H1 (cell line): ENCODE measurements around the gene SPECC1. TPM values are rescaled to one million over a fixed set of nuclear protein-coding genes. Genes with fewer than 3 reads are reported as not detected.

Source experiments
- JUN ChIP-seq: IDR thresholded peaks from 2 replicates; pipeline ENCODE4 v1.6.1; 2011; ENCODE audit warnings: low read depth, mild to moderate bottlenecking, improper control_type of control experiment, low read length
- RAD21 ChIP-seq, 2 experiments: IDR thresholded peaks in 1 of 2; conservative IDR thresholded peaks in 1 of 2; 2 replicates each; pipeline ENCODE4 v1.6.1; 2011; ENCODE audit warnings: low read depth in 2 of 2, low read length in 2 of 2, improper control_type of control experiment in 1 of 2, inconsistent platforms in 1 of 2, mild to moderate bottlenecking in 1 of 2, moderate library complexity in 1 of 2
- RBBP5 ChIP-seq: IDR thresholded peaks from 2 replicates; pipeline ENCODE4 v1.7.1; 2012; ENCODE audit warnings: low read depth, mild to moderate bottlenecking, inconsistent platforms, low read length, moderate library complexity, borderline replicate concordance
- polyA plus RNA-seq, 7 experiments: library from polyadenylated mRNA; depleted of rRNA in 3 of 7; stranded (reverse) in 5 of 7; unstranded in 2 of 7; fragments of >200 nt in 5 of 7; fragments of 200-250 nt in 2 of 7; gene quantifications; 1 replicate in 5 of 7; 2 replicates in 1 of 7; 4 replicates in 1 of 7; pipeline versions ENCODE4 v1.2.1 to v1.2.3, GENCODE V29; 2011 to 2013; ENCODE audit warnings: missing spikeins in 2 of 7, mixed read lengths in 2 of 7
- total RNA-seq: library from RNA; stranded (reverse); fragmentation: NEBNext Ultra II Directional; extraction: Animal tissue kit (Norgen Biotek cat#: 25700); gene quantifications from 2 replicates; pipeline ENCODE4 v1.2.1, GENCODE V29; 2021
- TF ChIP-seq, protein P1 (sequence below): IDR thresholded peaks from 2 replicates; pipeline ENCODE4 v1.6.1; 2012; ENCODE audit warnings: inconsistent platforms

The SPECC1 gene
- total and polyA plus RNA-seq, 2 of the 8 experiments (the other 6 are each of a cell fraction or from before 2014, with no cell fraction given): 35.8 to 87.9 TPM

DNA sequence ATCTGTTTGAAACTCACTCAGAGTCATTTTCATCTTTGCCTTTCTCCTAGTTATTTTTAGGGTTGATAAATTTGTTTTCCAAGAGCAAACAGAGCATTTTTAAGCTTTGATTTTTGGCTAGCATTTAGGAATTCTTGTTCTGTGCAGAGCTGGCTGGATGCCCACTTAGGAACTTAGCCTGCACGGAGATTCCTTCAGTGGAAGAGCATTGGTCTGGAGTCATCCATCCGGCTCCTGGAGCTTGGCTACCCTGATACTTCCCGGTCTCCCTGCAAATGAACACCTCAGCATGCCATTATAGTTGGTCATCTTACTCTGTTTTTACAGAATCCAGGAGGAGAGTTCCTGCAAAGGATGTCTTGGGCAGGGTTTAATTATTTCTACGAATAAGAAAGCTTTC lies 57.1 kb downstream of the SPECC1 start (continued):
- TF ChIP-seq RAD21 (IDR thresholded peaks at IDR 0.05 in 1 of 2, conservative IDR thresholded peaks at IDR 0.05 in 1 of 2; ENCODE audit: low read depth in 2 of 2, low read length in 2 of 2): no peak
- no peak for TF ChIP-seq RBBP5
- no peak for TF ChIP-seq JUN
- TF ChIP-seq, protein P1, sequence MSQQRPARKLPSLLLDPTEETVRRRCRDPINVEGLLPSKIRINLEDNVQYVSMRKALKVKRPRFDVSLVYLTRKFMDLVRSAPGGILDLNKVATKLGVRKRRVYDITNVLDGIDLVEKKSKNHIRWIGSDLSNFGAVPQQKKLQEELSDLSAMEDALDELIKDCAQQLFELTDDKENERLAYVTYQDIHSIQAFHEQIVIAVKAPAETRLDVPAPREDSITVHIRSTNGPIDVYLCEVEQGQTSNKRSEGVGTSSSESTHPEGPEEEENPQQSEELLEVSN: no peak
- TF ChIP-seq, all 59 proteins: peak for 0
